Type B pancreatic cell (in vitro differentiated cells): Measurements from ENCODE around the gene ZBED4. TPM values are rescaled to one million over a fixed set of nuclear protein-coding genes. Genes with fewer than 3 reads are reported as not detected.

Source experiments
- DNase-seq: peaks from one replicate; pipeline ENCODE4 v3.0.0; 2021; ENCODE audit warnings: mixed read lengths; ENCODE audit not compliant: unreplicated experiment; ENCODE audit errors: extremely low spot score
- H3K27ac Mint-ChIP-seq: 2 replicates; pipeline ENCODE4 v1.8.0; 2021; ENCODE audit warnings: mild to moderate bottlenecking, mixed read lengths
- H3K27me3 Mint-ChIP-seq: 2 replicates; pipeline ENCODE4 v1.8.0; 2021; ENCODE audit warnings: mixed read lengths
- H3K36me3 Mint-ChIP-seq: 2 replicates; pipeline ENCODE4 v1.8.0; 2021; ENCODE audit warnings: mixed read lengths
- H3K4me1 Mint-ChIP-seq: one replicate; pipeline ENCODE4 v1.8.0; 2021; ENCODE audit warnings: mixed read lengths; ENCODE audit not compliant: unreplicated experiment
- H3K4me3 Mint-ChIP-seq: 2 replicates; pipeline ENCODE4 v1.8.0; 2021; ENCODE audit warnings: mild to moderate bottlenecking, mixed read lengths
- H3K9me3 Mint-ChIP-seq: 2 replicates; pipeline ENCODE4 v1.8.0; 2021; ENCODE audit warnings: mixed read lengths
- CTCF ChIP-seq: fragments of 200-600 bp; sonication (generic); conservative IDR thresholded peaks from 2 replicates; pipeline ENCODE4 v1.5.0; 2021; ENCODE audit warnings: antibody characterized with exemption, mild to moderate bottlenecking
- total RNA-seq: library from RNA; stranded (reverse); gene quantifications from 2 replicates; pipeline ENCODE4 v1.2.1, GENCODE V29; 2021; ENCODE audit warnings: low replicate concordance

ZBED4 gene
- total RNA-seq, 1 donor from 2014 or later = 29.1 TPM

- H3K27me3 Mint-ChIP-seq = no peaks in the 10 kb centered on the region
- no peaks in the 10 kb centered on the region for H3K4me1 Mint-ChIP-seq
- H3K9me3 Mint-ChIP-seq = peaks cover 9% of the 10 kb centered on the region
- H3K4me3 Mint-ChIP-seq = no peak overlapping the region
- H3K27ac Mint-ChIP-seq = no peak overlapping the region
- H3K36me3 Mint-ChIP-seq = peaks cover 61% of the 10 kb centered on the region
- no peak for DNase-seq
- TF ChIP-seq CTCF = no peak
These were observed 29.1 kb downstream of the ZBED4 start for GRCh38 chr22:49882519-49883293.

GRCh38 chr22:49883294-49883640 is 29.6 kb downstream of the ZBED4 start:
- peaks cover 61% of the 10 kb centered on the region for H3K36me3 Mint-ChIP-seq
- TF ChIP-seq CTCF = no peak
- no peak for DNase-seq

GRCh38 chr22:49884075-49884474 is 30.4 kb downstream of the ZBED4 start:
- TF ChIP-seq CTCF = no peak
- Mint-ChIP-seq H3K4me3 (no peak overlapping the region), H3K27ac (no peak overlapping the region), H3K27me3 (no peaks in the 10 kb centered on the region), H3K9me3 (peaks cover 6% of the 10 kb centered on the region), H3K4me1 (no peaks in the 10 kb centered on the region), H3K36me3 (peaks cover 64% of the 10 kb centered on the region)
- no peak for DNase-seq

More at GRCh38 chr22:49883294-49883640, 29.6 kb downstream of the ZBED4 start:
- Mint-ChIP-seq H3K4me3 (no peak overlapping the region), H3K9me3 (peaks cover 6% of the 10 kb centered on the region), H3K27ac (no peak overlapping the region), H3K27me3 (no peaks in the 10 kb centered on the region), H3K4me1 (no peaks in the 10 kb centered on the region)

- no peak for TF ChIP-seq CTCF
- H3K4me3 Mint-ChIP-seq = no peak overlapping the region
- H3K36me3 Mint-ChIP-seq = peaks cover 70% of the 10 kb centered on the region
- H3K9me3 Mint-ChIP-seq = peaks cover 6% of the 10 kb centered on the region
- DNase-seq = no peak
- H3K27ac Mint-ChIP-seq = no peak overlapping the region
- H3K4me1 Mint-ChIP-seq = no peaks in the 10 kb centered on the region
- no peaks in the 10 kb centered on the region for H3K27me3 Mint-ChIP-seq
These were observed 31.0 kb downstream of the ZBED4 start for GRCh38 chr22:49884503-49885260.

- no peaks in the 10 kb centered on the region for H3K27me3 Mint-ChIP-seq
- H3K4me3 Mint-ChIP-seq = no peak overlapping the region
- no peak for DNase-seq
- H3K36me3 Mint-ChIP-seq = peaks cover 71% of the 10 kb centered on the region
- no peaks in the 10 kb centered on the region for H3K4me1 Mint-ChIP-seq
- no peak overlapping the region for H3K27ac Mint-ChIP-seq
- no peak for TF ChIP-seq CTCF
- peaks cover 6% of the 10 kb centered on the region for H3K9me3 Mint-ChIP-seq
These were observed 31.6 kb downstream of the ZBED4 start for GRCh38 chr22:49885281-49885680.
